GM12892 (cell line): Measurements from ENCODE around the gene HNRNPUL2.

Experiments used
- POLR2A ChIP-seq: IDR thresholded peaks from 2 replicates; pipeline ENCODE4 v1.6.1; 2011; ENCODE audit warnings: low read depth, low read length, control low read depth
- TAF1 ChIP-seq: IDR thresholded peaks from 2 replicates; pipeline ENCODE4 v1.6.1; 2011; ENCODE audit warnings: low read depth, mild to moderate bottlenecking, control low read depth, low read length, borderline replicate concordance

DNA sequence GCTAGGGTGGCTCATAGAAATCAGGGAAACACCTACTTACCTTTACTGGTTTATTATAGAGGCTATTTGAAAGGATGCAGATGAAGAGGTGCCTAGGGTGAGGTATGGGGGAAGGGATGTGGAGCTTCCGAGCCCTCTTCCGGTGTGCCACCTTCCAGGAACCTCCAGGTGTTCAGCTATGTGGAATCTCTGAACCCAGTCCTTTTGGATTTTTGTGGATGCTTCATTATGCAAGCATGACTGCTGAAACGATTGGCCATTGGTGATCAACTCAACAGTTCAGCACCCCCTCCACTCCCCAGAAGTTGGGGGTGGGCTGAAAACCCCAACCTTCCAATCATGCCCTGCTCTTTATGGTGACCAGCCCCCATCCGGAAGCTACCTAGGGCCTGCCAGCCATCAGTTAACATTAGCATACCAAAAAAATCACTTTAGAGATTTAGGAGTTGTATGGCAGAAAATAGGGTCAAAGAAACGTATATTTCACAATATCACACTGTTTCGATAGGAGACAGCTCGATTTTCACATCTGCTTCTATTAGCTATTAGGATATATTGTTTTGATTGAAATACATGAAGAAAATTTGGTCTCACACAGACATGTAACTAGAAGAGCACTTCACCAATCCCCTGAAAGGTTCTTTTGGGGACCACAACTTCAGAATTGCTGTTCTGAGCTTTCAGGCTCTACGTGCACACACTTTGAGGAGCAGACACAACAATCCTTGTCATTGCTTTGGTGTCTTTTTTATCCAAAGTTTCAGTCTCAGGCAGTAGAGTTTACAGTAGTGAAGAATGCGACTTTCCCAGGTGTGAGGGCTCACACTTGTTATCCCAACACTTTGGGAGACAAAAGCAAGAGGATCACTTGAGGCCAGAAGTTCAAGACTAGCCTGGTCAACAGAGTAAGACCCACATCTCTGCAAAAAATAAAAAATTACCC, 30.9 kb upstream of the HNRNPUL2 start:
- TF ChIP-seq POLR2A (no peak), TAF1 (no peak)
